Tibial nerve (tissue), 3 donors: ENCODE results near the gene DNAJC16.

Source experiments
- CTCF ChIP-seq, 5 experiments: fragments of 200-600 bp in 3 of 5; fragments of 450-650 bp in 2 of 5; sonication (generic) in 3 of 5; IDR thresholded peaks; one replicate each; pipeline ENCODE4 v1.5.1; 2016 to 2019; ENCODE audit warnings: antibody characterized with exemption in 5 of 5, mild to moderate bottlenecking in 3 of 5, moderate library complexity in 2 of 5
- POLR2A ChIP-seq, 2 donors: fragments of 450-650 bp; IDR thresholded peaks; one replicate each; pipeline ENCODE4 v1.6.1; 2017; ENCODE audit warnings: antibody characterized with exemption in 2 of 2, mild to moderate bottlenecking in 2 of 2, moderate library complexity in 2 of 2

- TF ChIP-seq POLR2A (IDR thresholded peaks at IDR 0.05) (no peak), CTCF (IDR thresholded peaks at IDR 0.05) (no peak)
These were observed 15.8 kb upstream of the DNAJC16 start for GRCh38 chr1:15510611-15511405.
